LNCaP clone FGC (cell line): Measurements from ENCODE around the gene TMPRSS2.

Experiments used
- DNase-seq: peaks from one replicate; pipeline ENCODE4 v3.0.0-alpha.2; 2011; ENCODE audit warnings: low read depth
- H3K4me3 ChIP-seq: 2 replicates; pipeline ENCODE4 v1.5.1; 2011; ENCODE audit warnings: mild to moderate bottlenecking, low read depth, low read length, control low read depth
- CTCF ChIP-seq: IDR thresholded peaks from 2 replicates; pipeline ENCODE4 v1.5.1; 2012; ENCODE audit warnings: mild to moderate bottlenecking; ENCODE audit not compliant: control insufficient read depth, insufficient read depth; ENCODE audit errors: extremely low read depth

TMPRSS2 gene

GRCh38 chr21:41465176-41465781, 42.7 kb downstream of the TMPRSS2 start:
- no peak for TF ChIP-seq CTCF
- H3K4me3 ChIP-seq, result no peak overlapping the region
- no peak for DNase-seq

GRCh38 chr21:41460578-41461527, 47.1 kb downstream of the TMPRSS2 start:
- no peak overlapping the region for H3K4me3 ChIP-seq
- peak; percentile 92 for TF ChIP-seq CTCF
- peak; percentile 65 for DNase-seq

- TF ChIP-seq CTCF, result no peak
- no peak for DNase-seq
- no peak overlapping the region for H3K4me3 ChIP-seq
Measured at GRCh38 chr21:41459884-41460534, 47.9 kb downstream of the TMPRSS2 start.

- TF ChIP-seq CTCF, result no peak
- DNase-seq, result no peak
Measured at GRCh38 chr21:41458559-41458958, 49.4 kb downstream of the TMPRSS2 start.

GRCh38 chr21:41458121-41458520, 49.8 kb downstream of the TMPRSS2 start:
- H3K4me3 ChIP-seq, result no peak overlapping the region
- no peak for DNase-seq
- no peak for TF ChIP-seq CTCF

More at GRCh38 chr21:41458559-41458958, 49.4 kb downstream of the TMPRSS2 start:
- H3K4me3 ChIP-seq, result no peak overlapping the region

GRCh38 chr21:41453761-41454160, 54.2 kb downstream of the TMPRSS2 start:
- no peak for DNase-seq
- TF ChIP-seq CTCF, result no peak
- H3K4me3 ChIP-seq, result no peak overlapping the region
